Stimulated activated CD4-positive, alpha-beta T cell treated with anti-CD3 and anti-CD28 coated beads, Interleukin-4, amount 100 ng/mL, for 48 hours (primary cell): Measurements from ENCODE around the gene CCT8.
A peak's percentile ranks its signal among the peaks of the same experiment; 100 is the strongest.
"Not testable (repeated sequence)": the region's sequence is repeated elsewhere in the genome, so short reads cannot be mapped to it uniquely, and the experiment has no call there.

ENCODE experiments used
- DNase-seq, 2 donors: peaks; one replicate each; pipeline ENCODE4 v3.0.0-alpha.2; 2020; ENCODE audit warnings: low read depth in 2 of 2

CCT8 gene

GRCh38 chr21:29024474-29025327 lies 48.7 kb downstream of the CCT8 start, which contains the start of gene USP16:
TSS of gene USP16 (plus strand) at chr21:29024668. CDS start at chr21:29027914, 3,246 bp downstream.
- peak; percentile 86 to 88 for DNase-seq

DNA sequence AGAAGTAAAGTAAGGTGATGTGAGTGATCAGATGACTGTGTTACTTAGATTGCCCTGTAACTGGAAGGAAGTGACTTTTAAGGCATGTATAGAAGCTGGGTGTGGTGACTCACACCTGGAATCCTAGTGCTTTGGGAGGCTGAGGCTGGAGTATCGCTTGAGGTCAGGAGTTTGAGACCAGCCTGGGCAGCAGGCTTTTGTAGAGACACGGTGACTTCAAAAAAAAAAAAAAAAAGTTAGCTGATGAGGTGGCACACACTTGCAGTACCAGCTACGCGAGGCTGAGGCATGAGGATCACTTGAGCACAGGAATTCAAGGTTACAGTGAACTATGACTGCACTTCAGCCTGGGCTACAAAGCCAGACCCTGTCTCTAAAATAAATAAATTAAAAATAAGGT lies 51.3 kb downstream of the CCT8 start:
- no peak for DNase-seq

DNA sequence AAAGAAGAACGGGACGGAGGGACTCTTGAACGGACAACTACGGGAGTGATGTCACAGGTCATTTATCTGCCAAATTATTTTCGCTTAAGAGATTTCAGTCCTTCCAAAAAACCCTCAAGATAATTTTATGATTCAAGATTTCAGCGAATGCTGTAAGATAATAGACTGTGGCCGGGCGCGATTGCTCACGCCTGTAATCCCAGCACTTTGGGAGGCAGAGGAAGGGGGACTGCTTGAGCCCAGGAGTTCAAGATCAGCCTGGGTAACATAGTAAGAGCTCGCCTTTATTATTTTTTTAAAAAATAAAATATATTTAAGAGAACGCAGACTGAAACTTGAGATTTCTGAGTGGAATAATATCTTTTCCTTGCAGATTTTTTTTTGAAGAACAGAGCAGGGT lies 54.9 kb downstream of the CCT8 start:
- DNase-seq = no peak

DNA sequence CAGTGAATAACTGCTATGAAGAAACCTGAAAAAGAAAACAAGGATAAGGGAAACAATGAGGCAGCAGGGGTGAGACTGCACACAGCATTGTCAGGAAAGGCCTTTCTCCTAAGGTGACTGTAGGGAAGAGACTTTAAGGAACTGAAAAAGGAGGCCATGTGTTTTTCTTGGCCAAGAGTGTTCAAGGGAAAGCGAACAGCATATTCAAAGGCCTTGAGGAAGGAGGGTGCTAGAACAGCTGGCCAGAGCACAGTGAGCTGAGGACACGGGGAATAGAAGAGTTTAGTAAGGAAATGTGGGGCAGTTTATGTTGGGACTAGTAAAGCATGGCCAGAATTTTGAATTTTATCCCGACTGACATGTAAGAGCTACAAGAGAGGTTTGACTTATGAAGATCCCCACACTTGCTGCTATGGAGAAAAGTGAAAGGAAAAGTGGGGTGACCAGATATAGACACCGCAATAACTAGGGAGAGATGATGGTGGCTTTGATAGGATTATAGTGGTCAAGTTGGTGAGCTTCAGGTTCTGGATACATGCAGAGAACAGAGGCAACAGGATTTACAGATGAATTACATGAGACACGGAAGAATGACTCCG lies 55.7 kb downstream of the CCT8 start:
- no peak for DNase-seq

GRCh38 chr21:29011236-29011635 lies 62.2 kb downstream of the CCT8 start:
- not testable (repeated sequence) for DNase-seq

GRCh38 chr21:29008367-29008766 lies 65.1 kb downstream of the CCT8 start:
- no peak for DNase-seq

DNA sequence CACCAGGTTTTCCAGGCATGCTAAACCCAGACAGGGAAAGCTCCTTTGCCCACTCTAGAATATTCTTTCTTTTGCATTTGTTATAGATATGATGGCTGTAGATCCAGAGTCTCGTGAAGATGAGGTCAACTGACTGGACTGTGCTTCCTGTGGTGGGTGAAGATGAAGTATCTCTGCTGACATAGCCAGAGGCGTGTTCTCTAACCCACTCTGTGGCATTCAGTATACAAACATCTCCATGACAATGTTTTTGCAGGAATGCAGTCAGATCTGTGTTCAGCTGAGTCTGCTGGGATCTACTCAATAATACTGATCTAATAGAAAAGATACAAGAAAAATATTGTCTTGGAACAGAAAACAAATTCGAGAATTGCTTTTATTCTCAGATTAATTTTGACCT lies 65.6 kb downstream of the CCT8 start:
- DNase-seq = no peak

GRCh38 chr21:29007135-29007534 lies 66.3 kb downstream of the CCT8 start:
- DNase-seq = no peak
